Measurements from ENCODE around the gene SMAD1. TPM values are rescaled to one million over a fixed set of nuclear protein-coding genes. Genes with fewer than 3 reads are reported as not detected.

The SMAD1 gene
- polyA plus RNA-seq, 1 experiment, result 64.7 TPM

GRCh38 chr4:145563293-145563985 lies 81.8 kb downstream of the SMAD1 start:
- no peak overlapping the region for H3K27ac ChIP-seq (ENCODE audit: low read depth, low read length)
- no peak overlapping the region for H3K4me3 ChIP-seq (ENCODE audit: low read depth, low read length)
- TF ChIP-seq CTCF (IDR thresholded peaks at IDR 0.05; ENCODE audit: low read depth, low read length), result no peak
- peaks cover 3% of the 10 kb centered on the region; the same call in 1 of the 2 replicates for H3K9me3 ChIP-seq (ENCODE audit: control insufficient read depth, insufficient read depth, low read length)
- DNase-seq (ENCODE audit: low read depth, low spot score), result no peak
- ChIA-PET CTCF (interaction anchor here (0.9 to 2.0 kb wide), 2 partner anchors 13 to 346 kb away, joined by 3 to 10 read pairs; no protein-coding TSS in a partner anchor), POLR2A (no interaction called here)
- H3K27me3 ChIP-seq (ENCODE audit: control insufficient read depth, insufficient read depth, low read length), result no peaks in the 10 kb centered on the region

GRCh38 chr4:145564540-145564939 lies 82.9 kb downstream of the SMAD1 start:
- no peak for DNase-seq (ENCODE audit: low read depth, low spot score)
- ChIA-PET POLR2A (no interaction called here), CTCF (interaction anchor here (2.0 kb wide), 1 partner anchor 347 kb away, joined by 10 read pairs; no protein-coding TSS in a partner anchor)

GRCh38 chr4:145565328-145565727 lies 83.7 kb downstream of the SMAD1 start:
- CTCF ChIA-PET, result interaction anchor here (1.1 to 2.0 kb wide), 2 partner anchors 8 to 348 kb away, joined by 3 to 10 read pairs; no protein-coding TSS in a partner anchor
- DNase-seq (ENCODE audit: low read depth, low spot score), result no peak

More at GRCh38 chr4:145564540-145564939, 82.9 kb downstream of the SMAD1 start:
- Histone ChIP-seq H3K9me3 (ENCODE audit: control insufficient read depth, insufficient read depth, low read length) (peaks cover 3% of the 10 kb centered on the region; the same call in 1 of the 2 replicates), H3K27ac (ENCODE audit: low read depth, low read length) (no peak overlapping the region), H3K27me3 (ENCODE audit: control insufficient read depth, insufficient read depth, low read length) (no peaks in the 10 kb centered on the region), H3K4me3 (ENCODE audit: low read depth, low read length) (no peak overlapping the region)
- TF ChIP-seq CTCF (IDR thresholded peaks at IDR 0.05; ENCODE audit: low read depth, low read length), result no peak

GRCh38 chr4:145566086-145566708 lies 84.5 kb downstream of the SMAD1 start:
- TF ChIP-seq CTCF (IDR thresholded peaks at IDR 0.05; ENCODE audit: low read depth, low read length), result no peak
- no peak for DNase-seq (ENCODE audit: low read depth, low spot score)
- Histone ChIP-seq H3K9me3 (ENCODE audit: control insufficient read depth, insufficient read depth, low read length) (peaks cover 3% of the 10 kb centered on the region; the same call in 1 of the 2 replicates), H3K4me3 (ENCODE audit: low read depth, low read length) (no peak overlapping the region), H3K27ac (ENCODE audit: low read depth, low read length) (no peak overlapping the region), H3K27me3 (ENCODE audit: control insufficient read depth, insufficient read depth, low read length) (no peaks in the 10 kb centered on the region)
- CTCF ChIA-PET, result interaction anchor here (1.1 to 1.2 kb wide), 2 partner anchors 9 to 349 kb away, joined by 3 read pairs; no protein-coding TSS in a partner anchor
- POLR2A ChIA-PET, result no interaction called here

More at GRCh38 chr4:145565328-145565727, 83.7 kb downstream of the SMAD1 start:
- POLR2A ChIA-PET, result no interaction called here
- Histone ChIP-seq H3K27ac (ENCODE audit: low read depth, low read length) (no peak overlapping the region), H3K4me3 (ENCODE audit: low read depth, low read length) (no peak overlapping the region), H3K27me3 (ENCODE audit: control insufficient read depth, insufficient read depth, low read length) (no peaks in the 10 kb centered on the region), H3K9me3 (ENCODE audit: control insufficient read depth, insufficient read depth, low read length) (peaks cover 3% of the 10 kb centered on the region; the same call in 1 of the 2 replicates)
- no peak for TF ChIP-seq CTCF (IDR thresholded peaks at IDR 0.05; ENCODE audit: low read depth, low read length)

- no peak for TF ChIP-seq CTCF (IDR thresholded peaks at IDR 0.05; ENCODE audit: low read depth, low read length)
- ChIA-PET POLR2A (no interaction called here), CTCF (interaction anchor here (1.2 kb wide), 1 partner anchor 350 kb away, joined by 3 read pairs; no protein-coding TSS in a partner anchor)
- Histone ChIP-seq H3K27ac (ENCODE audit: low read depth, low read length) (no peak overlapping the region), H3K4me3 (ENCODE audit: low read depth, low read length) (no peak overlapping the region), H3K27me3 (ENCODE audit: control insufficient read depth, insufficient read depth, low read length) (no peaks in the 10 kb centered on the region), H3K9me3 (ENCODE audit: control insufficient read depth, insufficient read depth, low read length) (peaks cover 3% of the 10 kb centered on the region; the same call in 1 of the 2 replicates)
- DNase-seq (ENCODE audit: low read depth, low spot score), result no peak
Measured at GRCh38 chr4:145566768-145567167, 85.1 kb downstream of the SMAD1 start.

Data from AG04450 (cell line).